HepG2 (cell line): ENCODE data around the gene SLC2A4. TPM values are rescaled to one million over a fixed set of nuclear protein-coding genes. Genes with fewer than 3 reads are reported as not detected.

Experiments used
- CBX2 ChIP-seq, 2 experiments: fragments of 200-600 bp in 1 of 2; sonication (generic); formaldehyde crosslinking in 1 of 2; IDR thresholded peaks; 2 replicates each; pipeline versions ENCODE4 v1.7.0 to v1.8.1; 2018 to 2022; ENCODE audit warnings: low read depth in 2 of 2, low read length in 1 of 2, mild to moderate bottlenecking in 1 of 2, missing genetic modification reagents in 1 of 2
- FOXK2 ChIP-seq: fragments of 450-650 bp; IDR thresholded peaks from 2 replicates; pipeline ENCODE4 v1.6.1; 2016
- GZF1 ChIP-seq: sonication (generic); formaldehyde crosslinking; IDR thresholded peaks from 2 replicates; pipeline ENCODE4 v1.5.1; 2020; ENCODE audit warnings: mild to moderate bottlenecking, missing genetic modification reagents
- IRX3 ChIP-seq: sonication (generic); formaldehyde crosslinking; IDR thresholded peaks from 2 replicates; pipeline ENCODE4 v1.8.1; 2023; ENCODE audit warnings: mild to moderate bottlenecking, low read depth, missing genetic modification reagents, borderline replicate concordance
- KLF16 ChIP-seq, 2 experiments: sonication (generic) in 1 of 2; formaldehyde crosslinking in 1 of 2; IDR thresholded peaks; 2 replicates each; pipeline versions ENCODE4 v1.6.1 to v1.8.0; 2016 to 2023; ENCODE audit warnings: missing genetic modification reagents in 2 of 2, missing compliant biosample characterization in 1 of 2
- LCORL ChIP-seq, 2 experiments: fragments of 450-650 bp in 1 of 2; sonication (generic) in 1 of 2; formaldehyde crosslinking in 1 of 2; IDR thresholded peaks; 2 replicates each; pipeline versions ENCODE4 v1.5.0 to v1.6.1; 2017 to 2020; ENCODE audit warnings: antibody characterized with exemption in 1 of 2, missing genetic modification reagents in 1 of 2
- MED8 ChIP-seq: sonication (generic); formaldehyde crosslinking; IDR thresholded peaks from 2 replicates; pipeline ENCODE4 v1.8.1; 2023; ENCODE audit warnings: mild to moderate bottlenecking, missing genetic modification reagents; ENCODE audit not compliant: insufficient replicate concordance
- MTA3 ChIP-seq: sonication (generic); formaldehyde crosslinking; IDR thresholded peaks from 2 replicates; pipeline ENCODE4 v1.4.0; 2020; ENCODE audit warnings: missing genetic modification reagents
- NFYB ChIP-seq: sonication (generic); formaldehyde crosslinking; IDR thresholded peaks from 2 replicates; pipeline ENCODE4 v1.4.0; 2020; ENCODE audit warnings: missing genetic modification reagents
- PHF8 ChIP-seq: sonication (generic); formaldehyde crosslinking; IDR thresholded peaks from 2 replicates; pipeline ENCODE4 v1.5.0; 2020; ENCODE audit warnings: missing genetic modification reagents
- TBL1XR1 ChIP-seq: fragments of 150-350 bp; IDR thresholded peaks from 2 replicates; pipeline ENCODE4 v1.6.1; 2014; ENCODE audit warnings: borderline replicate concordance, low read length; ENCODE audit not compliant: partially characterized antibody
- TEAD3 ChIP-seq: optimal IDR thresholded peaks from 2 replicates; pipeline ENCODE3; 2016; ENCODE audit warnings: borderline replicate concordance
- ZHX1 ChIP-seq: sonication (generic); formaldehyde crosslinking; IDR thresholded peaks from 2 replicates; pipeline ENCODE4 v1.8.1; 2022; ENCODE audit warnings: low read depth, mild to moderate bottlenecking, missing genetic modification reagents
- ZNF253 ChIP-seq: sonication (generic); formaldehyde crosslinking; IDR thresholded peaks from 2 replicates; pipeline ENCODE4 v1.8.0; 2022; ENCODE audit warnings: mild to moderate bottlenecking, missing genetic modification reagents, borderline replicate concordance
- ZNF431 ChIP-seq: sonication (generic); formaldehyde crosslinking; IDR thresholded peaks from 2 replicates; pipeline ENCODE4 v1.9.0; 2022; ENCODE audit warnings: missing genetic modification reagents, low read depth, mild to moderate bottlenecking, borderline replicate concordance
- ZNF597 ChIP-seq: sonication (generic); formaldehyde crosslinking; IDR thresholded peaks from 2 replicates; pipeline ENCODE4 v1.5.0; 2020; ENCODE audit warnings: missing genetic modification reagents
- ZNF746 ChIP-seq: sonication (generic); formaldehyde crosslinking; IDR thresholded peaks from 2 replicates; pipeline ENCODE4 v1.8.0; 2022; ENCODE audit warnings: mild to moderate bottlenecking, missing genetic modification reagents
- polyA plus RNA-seq, 8 experiments: library from polyadenylated mRNA; depleted of rRNA in 3 of 8; stranded (reverse) in 7 of 8; unstranded in 1 of 8; fragments of >200 nt; fragmentation: Illumina TruSeq in 4 of 8; extraction: Trizol in 4 of 8; gene quantifications; 2 replicates each; pipeline versions ENCODE4 v1.2.1 to v1.2.3, GENCODE V29; 2011 to 2016; ENCODE audit warnings: low read depth in 4 of 8, missing spikeins in 1 of 8, mixed read lengths in 1 of 8; ENCODE audit not compliant: insufficient read depth in 1 of 8
- total RNA-seq, 5 experiments: library from RNA; depleted of rRNA; stranded (reverse); fragments of >200 nt; fragmentation: Illumina TruSeq; extraction: Trizol; gene quantifications; 2 replicates each; pipeline ENCODE4 v1.2.3, GENCODE V29; 2016; ENCODE audit warnings: low read depth in 1 of 5
- TF ChIP-seq, protein P1 (sequence below): sonication (generic); formaldehyde crosslinking; IDR thresholded peaks from 2 replicates; pipeline ENCODE4 v1.4.0; 2020; ENCODE audit warnings: mild to moderate bottlenecking, missing genetic modification reagents, borderline replicate concordance
- TF ChIP-seq, protein P2 (sequence below): sonication (generic); formaldehyde crosslinking; IDR thresholded peaks from 2 replicates; pipeline ENCODE4 v1.8.0; 2023; ENCODE audit warnings: mild to moderate bottlenecking, missing genetic modification reagents

Gene SLC2A4
- total and polyA plus RNA-seq, 2 of the 13 experiments (the other 11 are each of a cell fraction or from before 2014, with no cell fraction given): 4.9 to 5.8 TPM

GRCh38 chr17:7258731-7259554 lies 22.6 kb upstream of the SLC2A4 start (continued):
- no peak for TF ChIP-seq MTA3 (CRISPR knock-in tag)
- TF ChIP-seq, protein P1, sequence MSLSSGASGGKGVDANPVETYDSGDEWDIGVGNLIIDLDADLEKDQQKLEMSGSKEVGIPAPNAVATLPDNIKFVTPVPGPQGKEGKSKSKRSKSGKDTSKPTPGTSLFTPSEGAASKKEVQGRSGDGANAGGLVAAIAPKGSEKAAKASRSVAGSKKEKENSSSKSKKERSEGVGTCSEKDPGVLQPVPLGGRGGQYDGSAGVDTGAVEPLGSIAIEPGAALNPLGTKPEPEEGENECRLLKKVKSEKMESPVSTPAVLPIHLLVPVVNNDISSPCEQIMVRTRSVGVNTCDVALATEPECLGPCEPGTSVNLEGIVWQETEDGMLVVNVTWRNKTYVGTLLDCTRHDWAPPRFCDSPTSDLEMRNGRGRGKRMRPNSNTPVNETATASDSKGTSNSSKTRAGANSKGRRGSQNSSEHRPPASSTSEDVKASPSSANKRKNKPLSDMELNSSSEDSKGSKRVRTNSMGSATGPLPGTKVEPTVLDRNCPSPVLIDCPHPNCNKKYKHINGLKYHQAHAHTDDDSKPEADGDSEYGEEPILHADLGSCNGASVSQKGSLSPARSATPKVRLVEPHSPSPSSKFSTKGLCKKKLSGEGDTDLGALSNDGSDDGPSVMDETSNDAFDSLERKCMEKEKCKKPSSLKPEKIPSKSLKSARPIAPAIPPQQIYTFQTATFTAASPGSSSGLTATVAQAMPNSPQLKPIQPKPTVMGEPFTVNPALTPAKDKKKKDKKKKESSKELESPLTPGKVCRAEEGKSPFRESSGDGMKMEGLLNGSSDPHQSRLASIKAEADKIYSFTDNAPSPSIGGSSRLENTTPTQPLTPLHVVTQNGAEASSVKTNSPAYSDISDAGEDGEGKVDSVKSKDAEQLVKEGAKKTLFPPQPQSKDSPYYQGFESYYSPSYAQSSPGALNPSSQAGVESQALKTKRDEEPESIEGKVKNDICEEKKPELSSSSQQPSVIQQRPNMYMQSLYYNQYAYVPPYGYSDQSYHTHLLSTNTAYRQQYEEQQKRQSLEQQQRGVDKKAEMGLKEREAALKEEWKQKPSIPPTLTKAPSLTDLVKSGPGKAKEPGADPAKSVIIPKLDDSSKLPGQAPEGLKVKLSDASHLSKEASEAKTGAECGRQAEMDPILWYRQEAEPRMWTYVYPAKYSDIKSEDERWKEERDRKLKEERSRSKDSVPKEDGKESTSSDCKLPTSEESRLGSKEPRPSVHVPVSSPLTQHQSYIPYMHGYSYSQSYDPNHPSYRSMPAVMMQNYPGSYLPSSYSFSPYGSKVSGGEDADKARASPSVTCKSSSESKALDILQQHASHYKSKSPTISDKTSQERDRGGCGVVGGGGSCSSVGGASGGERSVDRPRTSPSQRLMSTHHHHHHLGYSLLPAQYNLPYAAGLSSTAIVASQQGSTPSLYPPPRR: 0 out of 2 replicates have a peak, but pooled peaks have one; percentile 32
- no peak for TF ChIP-seq ZNF431 (CRISPR knock-in tag)
- TF ChIP-seq PHF8 (CRISPR knock-in tag): no peak
- TF ChIP-seq NFYB: no peak
- TF ChIP-seq ZHX1 (CRISPR knock-in tag): no peak
- peak; percentile 81; the same call in 1 of the 2 replicates for TF ChIP-seq GZF1 (CRISPR knock-in tag)
- no peak for TF ChIP-seq LCORL (IDR thresholded peaks at IDR 0.05)
- TF ChIP-seq LCORL (CRISPR knock-in tag; IDR thresholded peaks at IDR 0.05): no peak
- TF ChIP-seq, protein P2, sequence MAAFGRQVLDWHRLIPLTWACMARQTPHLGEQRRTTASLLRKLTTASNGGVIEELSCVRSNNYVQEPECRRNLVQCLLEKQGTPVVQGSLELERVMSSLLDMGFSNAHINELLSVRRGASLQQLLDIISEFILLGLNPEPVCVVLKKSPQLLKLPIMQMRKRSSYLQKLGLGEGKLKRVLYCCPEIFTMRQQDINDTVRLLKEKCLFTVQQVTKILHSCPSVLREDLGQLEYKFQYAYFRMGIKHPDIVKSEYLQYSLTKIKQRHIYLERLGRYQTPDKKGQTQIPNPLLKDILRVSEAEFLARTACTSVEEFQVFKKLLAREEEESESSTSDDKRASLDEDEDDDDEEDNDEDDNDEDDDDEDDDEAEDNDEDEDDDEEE (CRISPR knock-in tag): no peak
- peak; percentile 64 for TF ChIP-seq MED8 (CRISPR knock-in tag)
- no peak for TF ChIP-seq FOXK2
- TF ChIP-seq ZNF597: no peak
- TF ChIP-seq TEAD3 (CRISPR knock-in tag): peak; percentile 24
- TF ChIP-seq ZNF253: no peak
- TF ChIP-seq ZNF746 (CRISPR knock-in tag): no peak
- TF ChIP-seq KLF16 (CRISPR knock-in tag; IDR thresholded peaks at IDR 0.05): peak in 1 of 2 experiments; percentile 32; a peak in 1 of 4 replicates
- TF ChIP-seq IRX3 (CRISPR knock-in tag): no peak
- peak; percentile 77 for TF ChIP-seq TBL1XR1
- no peak for TF ChIP-seq CBX2 (IDR thresholded peaks at IDR 0.05; ENCODE audit: low read depth, low read length)
- no peak for TF ChIP-seq CBX2 (CRISPR knock-in tag; IDR thresholded peaks at IDR 0.05; ENCODE audit: low read depth)
